AG08395 (cell line): ENCODE measurements around the gene GNL3.
"Not testable (repeated sequence)": the region's sequence is repeated elsewhere in the genome, so short reads cannot be mapped to it uniquely, and the experiment has no call there.

Experiments
- DNase-seq: peaks from one replicate; pipeline ENCODE4 v3.0.0; 2012; ENCODE audit warnings: mixed read lengths, low spot score

Gene GNL3, protein sequence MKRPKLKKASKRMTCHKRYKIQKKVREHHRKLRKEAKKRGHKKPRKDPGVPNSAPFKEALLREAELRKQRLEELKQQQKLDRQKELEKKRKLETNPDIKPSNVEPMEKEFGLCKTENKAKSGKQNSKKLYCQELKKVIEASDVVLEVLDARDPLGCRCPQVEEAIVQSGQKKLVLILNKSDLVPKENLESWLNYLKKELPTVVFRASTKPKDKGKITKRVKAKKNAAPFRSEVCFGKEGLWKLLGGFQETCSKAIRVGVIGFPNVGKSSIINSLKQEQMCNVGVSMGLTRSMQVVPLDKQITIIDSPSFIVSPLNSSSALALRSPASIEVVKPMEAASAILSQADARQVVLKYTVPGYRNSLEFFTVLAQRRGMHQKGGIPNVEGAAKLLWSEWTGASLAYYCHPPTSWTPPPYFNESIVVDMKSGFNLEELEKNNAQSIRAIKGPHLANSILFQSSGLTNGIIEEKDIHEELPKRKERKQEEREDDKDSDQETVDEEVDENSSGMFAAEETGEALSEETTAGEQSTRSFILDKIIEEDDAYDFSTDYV

DNA sequence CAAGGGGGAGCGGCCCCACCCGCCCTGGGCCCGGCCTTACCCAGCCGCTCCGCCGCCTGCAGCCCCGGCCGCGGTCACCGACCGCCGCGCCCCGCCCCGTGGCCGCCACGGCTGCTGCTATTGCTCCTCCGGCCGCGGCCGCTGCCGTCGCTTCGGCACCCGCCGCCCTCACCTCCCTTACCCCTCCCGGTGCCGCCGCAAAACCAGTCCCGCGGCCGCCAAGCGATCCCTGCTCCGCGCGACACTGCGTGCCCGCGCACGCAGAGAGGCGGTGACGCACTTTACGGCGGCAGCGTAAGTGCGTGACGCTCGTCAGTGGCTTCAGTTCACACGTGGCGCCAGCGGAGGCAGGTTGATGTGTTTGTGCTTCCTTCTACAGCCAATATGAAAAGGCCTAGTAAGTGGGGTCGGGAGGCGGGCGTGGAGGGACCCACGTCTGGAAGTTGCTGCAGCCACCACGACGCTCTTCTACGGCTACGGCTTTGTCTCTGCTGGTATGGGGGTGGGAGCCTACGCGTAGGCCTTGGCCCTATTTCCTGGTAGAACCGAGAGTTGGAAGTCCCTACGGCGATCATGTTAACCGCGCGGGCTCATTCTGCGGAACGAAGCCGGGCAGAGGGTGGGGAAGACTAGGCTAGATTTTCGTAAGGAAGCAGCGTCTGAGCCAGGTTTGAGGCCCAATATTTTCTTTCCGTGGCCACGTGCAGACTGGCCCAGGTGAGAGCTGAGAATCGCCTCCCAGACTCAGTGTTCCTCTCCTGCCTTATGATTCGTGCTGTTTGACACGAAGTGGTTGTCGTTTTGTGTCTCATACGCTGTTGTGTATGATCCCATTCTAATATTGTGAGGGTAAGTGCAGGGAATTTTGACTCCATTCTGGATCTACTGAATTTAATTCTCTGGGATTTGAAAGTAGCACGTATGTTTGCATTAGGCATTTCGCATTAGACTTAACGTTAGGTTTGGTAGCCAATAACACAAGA is at the start of gene GNL3, which contains the start of gene PBRM1:
GNL3 (plus strand) TSS at position 324 of the 983 bp plus-strand sequence; CDS start at position 385, 61 bp downstream.
PBRM1 (minus strand) TSS at position 205 of the 983 bp plus-strand sequence.
- peak; percentile 93 for DNase-seq

DNA sequence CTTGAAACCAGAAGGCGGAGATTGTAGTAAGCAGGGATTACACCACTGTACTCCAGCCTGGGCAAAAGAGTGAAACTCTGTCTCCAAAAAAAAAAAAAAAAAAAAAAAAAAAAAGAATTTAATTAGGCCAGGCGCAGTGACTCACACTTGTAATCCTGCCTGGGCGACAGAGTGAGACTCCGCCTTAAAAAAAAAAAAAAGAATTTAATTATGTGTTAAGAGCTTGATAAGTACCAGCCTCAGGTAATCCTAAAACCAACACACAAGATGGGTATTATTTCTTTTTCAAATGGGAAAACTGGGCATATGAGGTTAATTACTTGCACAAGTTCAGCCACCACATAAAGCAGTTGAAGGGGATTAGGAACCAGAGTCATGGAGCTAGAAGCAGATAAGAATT is 49.2 kb upstream of the GNL3 start:
- DNase-seq: no peak

DNA sequence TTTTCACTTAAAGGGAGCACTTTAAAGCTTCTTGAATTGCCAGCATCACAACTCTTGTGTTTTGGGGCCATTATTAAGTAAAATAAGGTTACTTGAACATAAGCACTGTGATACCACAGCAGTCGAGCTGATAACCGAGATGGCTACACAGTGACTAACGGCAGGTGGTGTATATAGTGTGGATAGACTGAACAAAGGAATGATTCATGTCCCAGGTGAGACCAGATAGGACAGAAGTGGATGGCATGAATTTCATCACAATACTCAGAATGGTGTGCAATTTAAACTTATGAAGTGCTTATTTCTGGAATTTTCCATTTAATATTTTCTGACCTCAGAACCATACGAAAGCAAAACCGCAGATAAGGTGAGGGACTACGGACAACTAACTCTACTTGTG is 40.3 kb upstream of the GNL3 start:
- no peak for DNase-seq

DNA sequence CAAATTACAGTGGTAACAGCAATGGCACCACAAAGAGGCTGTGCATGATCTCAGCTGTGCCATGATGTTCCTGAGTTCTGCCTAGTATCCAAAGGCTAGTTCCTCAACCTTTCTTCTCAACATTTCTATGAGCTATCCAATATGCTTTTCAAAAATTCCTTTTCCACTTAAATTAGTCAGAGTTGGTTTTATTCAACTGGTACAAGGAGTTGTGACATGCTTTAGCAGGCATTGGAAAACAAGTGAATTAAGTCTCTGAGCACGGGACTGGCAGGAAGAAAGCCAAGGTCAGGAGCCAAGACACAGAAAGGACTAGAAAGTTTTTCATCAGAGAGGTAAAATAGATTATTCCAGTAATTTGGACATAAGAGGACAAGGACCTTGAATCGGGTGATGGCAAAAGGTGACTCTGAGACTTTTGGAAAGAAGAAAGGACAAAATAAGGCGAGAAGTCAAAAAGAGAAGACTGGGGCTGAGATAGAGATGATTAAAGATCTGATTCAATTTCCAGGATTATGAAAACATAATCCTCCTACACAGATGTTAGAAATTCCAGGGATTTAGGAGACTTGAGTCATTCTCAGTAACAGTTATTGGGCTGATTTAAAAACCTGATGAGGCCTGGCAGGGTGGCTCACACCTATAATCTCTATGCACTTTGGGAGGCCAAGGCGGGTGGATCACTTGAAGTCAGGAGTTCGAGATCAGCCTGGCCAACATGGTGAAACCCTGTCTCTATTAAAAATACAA is 36.2 kb upstream of the GNL3 start:
- peak; percentile 36 for DNase-seq

DNA sequence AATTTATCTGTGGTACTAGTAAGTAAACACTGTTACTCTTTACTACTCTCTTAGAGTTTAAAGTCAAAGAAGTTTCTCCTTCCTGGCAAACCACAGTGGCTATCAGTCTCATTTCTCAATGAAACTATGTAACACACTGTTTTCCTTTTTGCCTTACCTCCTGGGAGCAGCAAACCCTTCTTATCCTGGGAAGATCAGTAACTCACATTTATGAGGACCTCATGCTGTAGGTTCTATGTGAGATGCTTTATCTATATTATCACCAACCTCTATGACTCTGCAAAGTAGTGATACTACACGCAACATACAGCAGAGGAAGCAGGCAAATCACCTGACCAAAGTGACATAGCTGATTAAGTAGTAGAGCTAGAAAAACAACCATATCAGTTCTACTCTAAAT is 35.4 kb upstream of the GNL3 start:
- no peak for DNase-seq

DNA sequence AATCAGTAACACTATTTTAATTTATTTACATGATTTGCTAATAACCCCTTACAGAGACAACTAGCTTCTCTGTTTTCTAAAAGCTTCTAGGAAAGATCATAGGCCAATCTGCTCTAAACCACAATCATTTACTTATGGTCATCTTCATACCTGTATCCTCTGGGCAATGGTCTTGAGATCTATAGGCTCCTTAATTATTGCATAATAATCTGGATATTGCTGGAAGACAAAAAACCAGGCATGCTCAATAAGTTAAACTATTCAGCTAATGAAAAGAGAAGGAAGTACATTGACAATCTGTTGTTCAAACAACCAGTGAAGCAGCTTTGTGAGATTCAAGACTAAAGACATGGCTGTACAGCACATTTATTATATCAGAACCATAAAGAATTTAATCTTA is 34.2 kb upstream of the GNL3 start:
- no peak for DNase-seq

DNA sequence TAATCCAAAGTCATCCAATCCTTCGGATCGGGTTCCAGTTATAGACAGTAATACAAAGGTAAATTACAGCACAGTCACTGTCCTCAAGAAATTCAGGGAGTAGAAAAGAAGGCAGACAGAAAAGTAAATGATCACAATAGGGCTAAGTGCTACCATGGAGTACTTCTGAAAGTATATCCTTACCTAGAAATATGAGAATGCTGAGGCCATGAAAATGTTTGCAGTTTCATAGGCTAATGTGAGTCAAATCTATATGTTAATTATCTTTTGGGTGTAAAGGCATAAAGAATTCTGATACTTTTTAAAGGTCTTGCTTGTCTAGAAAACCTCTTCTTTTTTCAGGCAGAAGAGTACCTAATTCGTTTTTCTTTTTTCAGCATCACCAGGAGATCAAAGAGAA is 29.9 kb upstream of the GNL3 start:
- no peak for DNase-seq

DNA sequence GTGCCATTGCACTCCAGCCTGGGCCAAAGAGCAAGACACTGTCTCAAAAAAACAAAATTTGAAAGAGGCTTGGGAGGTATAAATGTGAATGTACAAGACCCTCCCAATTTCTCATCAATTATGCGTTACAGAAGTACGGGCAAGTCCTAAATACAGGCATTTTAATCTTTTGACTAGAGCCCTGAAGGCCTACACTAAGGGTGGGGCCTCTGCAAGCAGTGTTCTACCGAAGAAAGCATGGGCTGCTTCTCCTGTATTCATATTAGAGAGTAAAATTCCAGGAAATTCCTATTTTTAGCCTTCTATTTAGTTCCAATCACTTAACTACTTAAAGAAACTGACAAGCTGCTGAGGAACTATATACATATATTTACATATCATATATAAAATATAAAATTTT is 25.8 kb upstream of the GNL3 start:
- DNase-seq: no peak

DNA sequence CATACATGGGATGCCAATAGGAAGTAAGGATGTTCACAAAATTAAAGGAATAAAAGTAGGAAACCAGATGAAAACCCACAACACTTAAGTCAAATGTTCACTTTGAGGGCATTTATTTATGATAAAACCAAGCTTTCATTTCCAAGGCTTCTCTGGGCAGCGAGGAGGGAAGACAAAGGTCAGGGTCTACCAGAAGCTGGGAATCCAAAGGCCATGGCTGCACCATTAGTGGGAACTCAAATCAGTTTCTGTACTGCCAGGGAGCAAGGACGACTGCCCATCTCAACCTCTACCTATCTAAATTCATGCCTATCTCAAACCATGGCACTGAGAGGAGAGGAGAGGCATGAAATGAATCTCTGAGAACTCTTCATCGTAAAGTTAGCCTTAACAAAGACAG is 22.7 kb upstream of the GNL3 start:
- DNase-seq: no peak

DNA sequence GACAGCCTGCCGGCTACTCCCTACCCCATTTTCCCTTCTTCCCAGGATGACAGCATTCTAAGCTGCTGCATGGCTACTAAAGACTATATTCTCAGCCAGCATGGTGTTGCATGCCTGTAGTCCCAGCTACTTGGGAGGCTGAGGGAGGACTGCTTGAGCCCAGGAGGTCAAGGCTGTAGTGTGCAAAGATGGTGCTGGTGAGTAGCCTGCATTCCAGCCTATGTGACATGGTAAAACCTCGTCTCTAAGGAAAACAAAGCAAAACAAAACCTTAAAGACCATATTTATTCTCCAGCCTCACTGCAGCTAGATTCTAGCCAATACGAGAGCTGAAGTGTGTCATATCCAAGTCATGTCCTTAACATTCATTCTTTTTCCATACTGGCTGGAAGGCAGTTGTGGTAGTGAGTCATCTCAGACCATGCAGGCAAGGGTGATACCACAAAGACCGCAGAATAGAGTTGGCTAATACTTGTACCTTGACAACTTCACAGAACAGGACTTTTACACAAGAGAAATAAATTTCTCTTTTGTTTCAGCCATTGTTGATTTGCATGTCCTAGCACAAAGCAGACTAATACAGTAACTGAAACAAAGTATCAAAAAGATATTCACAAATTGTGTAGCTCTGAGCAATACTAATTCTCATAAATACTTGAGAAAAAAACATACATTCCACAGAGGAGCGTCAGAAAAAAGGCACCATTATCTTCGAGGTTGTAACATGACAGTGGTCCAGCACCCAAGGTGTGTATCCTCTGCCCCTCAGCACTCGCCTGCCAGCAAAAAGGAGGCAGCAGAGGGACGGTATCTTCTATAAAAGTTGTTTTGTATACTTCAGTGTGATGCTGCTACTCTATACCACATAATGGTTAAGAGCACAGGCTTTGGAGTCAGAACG is 15.0 kb upstream of the GNL3 start:
- peak; percentile 92 for DNase-seq

DNA sequence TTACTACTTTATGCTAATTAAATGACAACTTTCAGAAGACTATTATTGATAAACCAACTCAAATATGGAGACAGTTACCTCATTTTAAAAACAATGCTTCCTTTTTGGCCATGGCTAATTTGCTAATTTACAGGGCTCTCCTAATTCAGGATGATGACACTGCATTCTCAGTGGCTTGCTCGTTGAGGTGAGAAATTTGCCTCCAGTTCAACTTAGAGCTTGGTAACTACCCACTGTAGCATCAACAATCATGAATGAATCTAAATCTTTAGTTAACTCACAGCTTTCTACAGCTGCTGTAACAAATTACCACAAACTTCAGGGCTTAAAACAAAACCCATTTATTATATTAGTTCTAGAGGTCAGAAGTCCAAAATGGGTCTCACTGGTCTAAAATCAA is 14.2 kb upstream of the GNL3 start:
- DNase-seq: no peak

DNA sequence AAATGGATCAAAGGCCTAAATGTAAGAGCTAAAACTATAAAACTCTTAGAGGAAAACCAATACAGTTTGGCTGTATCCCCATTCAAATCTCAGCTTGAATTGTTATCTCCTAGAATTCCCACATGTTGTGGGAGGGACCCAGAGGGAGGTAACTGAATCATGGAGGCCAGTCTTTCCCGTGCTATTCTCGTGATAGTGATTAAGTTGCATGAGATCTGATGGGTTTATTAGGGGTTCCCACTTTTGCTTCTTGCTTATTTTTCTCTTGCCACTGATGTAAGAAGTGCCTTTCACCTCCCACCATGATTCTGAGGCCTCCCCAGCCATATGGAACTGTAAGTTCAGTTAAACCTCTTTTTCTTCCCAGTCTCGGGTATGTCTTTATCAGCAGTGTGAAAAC is 9.6 kb upstream of the GNL3 start:
- DNase-seq: not testable (repeated sequence)

DNA sequence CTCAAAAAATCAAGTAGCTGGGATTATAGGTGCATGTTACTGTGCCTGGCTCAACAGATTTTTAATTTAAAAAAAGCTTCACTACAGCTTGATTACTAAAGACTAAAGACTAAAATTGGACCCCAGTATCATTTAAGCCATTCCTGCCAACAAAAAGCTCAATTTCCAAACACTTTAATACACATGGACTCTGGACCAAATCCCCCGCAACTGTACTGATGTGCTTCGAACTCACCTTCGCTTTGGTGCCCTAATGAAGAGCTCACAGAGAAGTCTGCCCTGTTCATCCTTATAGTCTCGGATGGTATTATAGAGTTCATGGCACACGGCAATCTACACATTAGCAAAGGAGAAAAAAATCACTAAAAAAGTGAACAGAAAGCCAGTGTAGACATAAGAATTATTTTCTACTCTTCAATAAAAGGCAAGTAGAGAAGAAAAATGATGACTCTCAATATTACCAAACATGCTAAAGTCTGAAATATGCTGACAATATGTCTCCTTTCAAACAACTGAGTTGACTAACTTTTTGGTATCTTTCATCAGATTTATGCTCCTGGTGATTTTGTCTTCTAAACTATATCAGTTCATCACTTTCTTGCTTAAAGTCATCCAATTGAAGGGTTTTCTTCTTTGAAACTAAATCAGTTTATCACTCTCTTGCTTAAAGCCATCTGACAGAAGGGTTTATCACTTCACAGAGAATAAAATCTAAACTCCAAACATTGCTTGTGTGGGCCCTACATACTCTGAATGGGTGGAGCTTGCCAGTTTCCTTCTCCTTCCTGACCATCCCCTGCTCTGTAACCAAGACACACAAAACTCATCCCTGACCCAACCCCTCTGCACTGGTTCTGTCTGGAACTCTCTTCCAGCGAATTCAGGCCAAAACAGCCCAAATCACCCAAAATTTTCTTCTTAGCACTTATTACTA is 7.3 kb upstream of the GNL3 start:
- DNase-seq: no peak

DNA sequence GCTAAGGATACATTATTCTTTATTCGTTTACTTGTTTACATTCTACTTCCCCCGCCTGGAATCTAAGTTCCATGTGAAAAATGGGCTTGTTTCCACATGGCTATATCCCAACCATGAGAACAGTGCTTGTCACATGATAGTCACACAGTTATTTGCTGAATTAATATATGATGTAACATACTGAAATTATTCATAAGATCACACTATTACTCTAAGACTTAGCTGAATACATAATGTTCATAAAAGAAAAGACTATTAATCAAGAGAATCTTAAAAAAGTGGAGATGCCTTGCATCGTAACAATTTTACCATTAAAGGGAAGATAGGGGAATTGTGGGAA is 6.7 kb upstream of the GNL3 start:
- DNase-seq: no peak

DNA sequence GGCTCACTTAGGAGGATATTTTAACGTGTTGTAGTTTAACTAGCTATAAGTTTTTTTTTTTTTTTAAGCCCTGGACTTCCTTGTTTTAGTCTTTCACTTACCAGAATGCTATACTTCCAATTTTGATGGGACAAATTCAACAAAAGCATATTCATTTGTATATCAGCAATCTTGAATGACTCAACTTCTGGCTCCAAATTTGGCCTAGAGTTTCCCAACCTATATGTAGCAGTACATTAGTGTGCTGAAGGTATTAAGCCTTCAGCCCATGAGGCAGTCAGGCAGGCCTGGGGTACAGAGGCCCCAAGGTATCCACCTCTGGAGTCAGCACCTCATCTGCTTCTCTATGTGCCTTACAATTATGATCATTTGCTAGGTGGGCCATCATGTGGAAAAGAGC is 6.0 kb upstream of the GNL3 start:
- DNase-seq: no peak

DNA sequence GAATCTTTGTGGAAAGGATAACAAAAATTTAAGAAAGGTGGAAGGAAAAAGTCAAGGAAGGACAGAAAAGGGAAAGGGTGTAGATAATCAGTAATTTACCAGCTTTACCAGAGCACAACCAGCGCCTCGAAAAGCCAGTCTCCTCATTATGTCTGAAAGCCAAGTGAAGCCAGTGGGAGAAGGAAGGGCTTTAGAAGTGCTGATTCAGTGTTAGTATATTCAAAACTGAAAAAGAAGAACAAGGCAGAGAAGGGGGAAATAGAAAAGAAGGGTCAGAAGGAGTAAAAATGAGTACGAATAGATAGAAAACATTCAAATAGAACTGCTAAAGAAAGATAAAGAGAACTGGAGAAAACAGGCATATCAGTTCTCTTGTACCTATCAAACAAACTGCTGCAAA is 4.2 kb upstream of the GNL3 start:
- DNase-seq: no peak

DNA sequence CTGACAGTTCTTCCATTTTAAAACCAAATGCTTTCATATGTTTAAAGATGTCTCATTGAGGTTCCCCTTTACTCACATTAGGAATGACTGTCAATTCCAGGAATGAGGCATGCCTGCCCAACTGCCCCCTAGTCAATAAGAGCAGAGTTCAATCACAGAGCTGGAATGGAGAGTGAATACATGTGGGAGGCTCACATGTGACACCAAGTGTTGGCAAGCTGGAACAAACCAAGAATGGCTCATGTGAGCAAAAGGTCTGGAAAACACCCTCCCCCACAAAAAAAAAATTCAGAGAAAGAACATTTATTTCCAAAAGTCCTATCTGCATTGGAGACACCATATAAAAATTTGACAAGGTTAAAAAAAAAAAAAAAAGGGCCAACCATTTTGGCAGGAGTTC is 3.8 kb upstream of the GNL3 start:
- peak; percentile 71 for DNase-seq

DNA sequence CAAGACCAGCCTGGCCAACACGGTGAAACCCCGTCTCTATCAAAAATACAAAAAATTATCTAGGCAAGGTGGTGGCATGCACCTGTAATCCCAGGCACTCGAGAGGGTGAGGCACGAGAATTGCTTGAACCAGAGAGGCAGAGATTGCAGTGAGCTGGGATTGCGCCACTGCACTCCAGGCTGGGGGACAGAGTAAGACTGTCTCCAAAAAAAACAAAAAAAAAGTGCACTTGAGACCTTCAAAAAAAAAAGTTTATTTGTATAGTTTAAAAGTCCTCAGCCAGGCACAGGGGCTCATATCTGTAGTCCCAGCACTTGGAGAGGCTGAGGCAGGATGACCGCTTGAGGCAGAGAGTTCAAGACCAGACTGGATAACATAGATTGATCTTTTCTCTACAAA is 2.2 kb upstream of the GNL3 start:
- DNase-seq: no peak

DNA sequence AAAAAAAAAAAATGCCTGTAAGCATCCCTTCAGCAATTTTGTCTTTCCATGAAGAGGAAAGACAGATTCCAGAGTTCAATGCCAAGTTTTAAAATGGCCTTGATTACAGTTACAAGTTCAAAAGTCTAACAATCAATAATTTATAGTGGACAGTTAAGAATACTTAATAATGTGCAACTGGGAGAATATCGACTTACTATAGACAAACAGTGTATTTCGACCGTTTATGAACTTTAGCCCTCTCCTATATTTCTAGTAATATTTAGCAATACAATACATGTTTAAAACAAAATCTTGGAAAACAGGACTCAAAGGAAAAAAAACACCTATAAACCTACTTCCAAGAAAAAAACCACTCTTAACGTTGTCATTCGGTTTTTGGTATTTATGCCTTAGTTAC is 1.6 kb upstream of the GNL3 start:
- no peak for DNase-seq

DNA sequence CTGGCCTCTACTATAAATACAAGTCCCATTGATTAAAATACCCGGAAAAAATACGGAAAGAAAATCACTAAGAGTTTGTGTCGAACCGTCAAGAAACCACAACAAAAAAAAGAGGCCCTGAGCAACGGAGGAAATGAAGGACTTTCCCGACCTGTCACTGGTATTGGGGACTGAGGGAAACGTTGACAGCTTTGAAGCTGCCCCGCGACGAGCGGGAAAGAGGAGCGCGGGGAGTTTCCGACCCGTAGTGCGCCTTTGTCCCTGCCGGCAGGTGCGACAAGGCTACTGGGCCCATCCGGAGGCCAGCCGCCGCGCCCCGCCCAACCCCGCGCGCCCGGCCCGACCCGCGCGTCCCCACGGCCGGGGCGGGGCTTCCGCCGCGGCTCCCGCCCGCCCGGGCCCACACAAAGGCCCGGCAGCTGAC is 535 bp upstream of the GNL3 start:
- peak; percentile 93 for DNase-seq
